T-helper 1 cell treated with Interleukin-12 subunit alpha and Interleukin-12 subunit beta and Interleukin-4 antibody, amounts not matched to agents 30 μg/mL and 1 μg/mL, for 36 hours (primary cell): Measurements from ENCODE around the gene COCH.
"Not testable (repeated sequence)": the region's sequence is repeated elsewhere in the genome, so short reads cannot be mapped to it uniquely, and the experiment has no call there.

Experiments
- H3K27ac Mint-ChIP-seq: one replicate; pipeline ENCODE4 v1.8.0; 2021; ENCODE audit warnings: mild to moderate bottlenecking, mixed read lengths
- H3K27me3 Mint-ChIP-seq: one replicate; pipeline ENCODE4 v1.8.0; 2021; ENCODE audit warnings: low read depth, mixed read lengths
- H3K36me3 Mint-ChIP-seq: one replicate; pipeline ENCODE4 v1.8.0; 2021; ENCODE audit warnings: low read depth, mixed read lengths
- H3K4me1 Mint-ChIP-seq: one replicate; pipeline ENCODE4 v1.8.0; 2021; ENCODE audit warnings: low read depth, mixed read lengths
- H3K4me3 Mint-ChIP-seq: one replicate; pipeline ENCODE4 v1.8.0; 2021; ENCODE audit warnings: mild to moderate bottlenecking, moderate library complexity, mixed read lengths
- H3K9me3 Mint-ChIP-seq: one replicate; pipeline ENCODE4 v1.8.0; 2021; ENCODE audit warnings: mixed read lengths

The COCH gene

GRCh38 chr14:30928462-30928861, 54.1 kb downstream of the COCH start:
- peaks cover 6% of the 10 kb centered on the region for H3K4me1 Mint-ChIP-seq
- H3K27ac Mint-ChIP-seq, result no peak overlapping the region
- H3K36me3 Mint-ChIP-seq, result peaks cover 6% of the 10 kb centered on the region
- no peak overlapping the region for H3K4me3 Mint-ChIP-seq
- H3K27me3 Mint-ChIP-seq, result no peaks in the 10 kb centered on the region
- H3K9me3 Mint-ChIP-seq, result no peaks in the 10 kb centered on the region

DNA sequence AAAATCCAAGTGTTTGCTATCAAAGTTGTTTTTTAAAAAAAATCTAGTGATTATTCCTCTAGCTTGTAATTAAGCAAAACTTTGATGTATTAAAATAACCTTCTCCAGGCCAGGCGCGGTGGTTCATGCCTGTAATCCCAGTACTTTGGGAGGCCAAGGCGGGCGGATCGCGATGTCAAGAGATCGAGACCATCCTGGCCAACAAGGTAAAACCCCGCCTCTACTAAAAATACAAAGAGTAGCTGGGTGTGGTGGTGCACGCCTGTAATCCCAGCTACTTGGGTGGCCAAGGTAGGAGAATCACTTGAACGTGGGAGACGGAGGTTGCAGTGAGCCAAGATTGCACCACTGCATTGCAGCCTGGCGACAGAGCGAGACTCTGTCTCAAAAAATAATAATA, 59.6 kb downstream of the COCH start:
- not testable (repeated sequence) for H3K36me3 Mint-ChIP-seq, H3K9me3 Mint-ChIP-seq, H3K4me3 Mint-ChIP-seq, H3K4me1 Mint-ChIP-seq, H3K27me3 Mint-ChIP-seq, H3K27ac Mint-ChIP-seq

DNA sequence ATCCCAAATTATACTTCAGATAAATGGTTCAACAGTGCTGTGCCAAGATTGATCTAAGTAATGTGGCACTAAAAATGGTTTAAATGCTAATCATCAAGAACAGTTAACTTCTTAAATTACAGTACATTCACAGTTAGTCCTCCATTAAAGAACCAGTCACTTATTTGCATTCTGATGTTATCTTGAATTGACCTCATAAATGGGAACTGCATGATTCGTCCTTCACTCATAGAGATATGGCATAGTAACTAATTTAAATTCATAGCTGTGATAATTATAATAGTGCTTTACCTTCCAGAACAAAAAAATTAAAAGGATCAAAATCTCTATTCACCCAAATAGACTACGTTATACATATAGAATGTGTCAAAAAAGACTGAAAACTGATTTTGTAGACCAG, 61.1 kb downstream of the COCH start:
- peaks cover 9% of the 10 kb centered on the region for H3K36me3 Mint-ChIP-seq

DNA sequence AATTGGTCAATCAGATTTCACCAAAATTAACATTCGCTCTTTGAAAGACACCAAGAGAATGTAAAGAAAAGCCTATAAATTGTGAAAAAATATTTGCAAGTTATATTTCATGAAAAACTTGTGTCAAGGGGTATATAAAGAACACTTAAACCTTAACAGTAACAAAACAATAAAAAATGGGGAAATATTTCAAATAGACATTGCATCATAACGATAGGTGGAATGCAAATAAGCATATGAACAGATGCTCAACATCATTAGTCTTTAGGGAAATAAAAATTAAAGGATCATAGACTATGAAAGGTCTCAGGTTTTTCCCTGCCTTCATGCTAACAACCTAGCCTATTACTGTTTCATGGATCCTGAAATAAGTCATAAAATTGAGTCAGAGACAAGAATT, 64.3 kb downstream of the COCH start:
- Mint-ChIP-seq H3K9me3 (no peaks in the 10 kb centered on the region), H3K36me3 (peaks cover 17% of the 10 kb centered on the region), H3K4me3 (no peak overlapping the region), H3K4me1 (peaks cover 3% of the 10 kb centered on the region), H3K27ac (no peak overlapping the region), H3K27me3 (no peaks in the 10 kb centered on the region)

More for the DNA sequence above, 61.1 kb downstream of the COCH start:
- H3K27me3 Mint-ChIP-seq, result no peaks in the 10 kb centered on the region
- no peak overlapping the region for H3K27ac Mint-ChIP-seq
- H3K9me3 Mint-ChIP-seq, result no peaks in the 10 kb centered on the region
- H3K4me3 Mint-ChIP-seq, result no peak overlapping the region
- H3K4me1 Mint-ChIP-seq, result no peaks in the 10 kb centered on the region
